Gastroesophageal sphincter (tissue), 3 donors: ENCODE measurements around the gene PDZD7.

Experiments
- CTCF ChIP-seq, 4 experiments: fragments of 200-600 bp in 2 of 4; fragments of 450-650 bp in 2 of 4; sonication (generic) in 1 of 4; IDR thresholded peaks; one replicate each; pipeline ENCODE4 v1.5.1; 2017 to 2019; ENCODE audit warnings: antibody characterized with exemption in 4 of 4, mild to moderate bottlenecking in 2 of 4, moderate library complexity in 2 of 4
- POLR2A ChIP-seq, 2 donors: fragments of 450-650 bp; IDR thresholded peaks; one replicate each; pipeline ENCODE4 v1.6.1; 2017; ENCODE audit warnings: antibody characterized with exemption in 2 of 2, mild to moderate bottlenecking in 2 of 2, moderate library complexity in 1 of 2
- POLR2AphosphoS5 ChIP-seq: sonication (generic); formaldehyde crosslinking; IDR thresholded peaks from one replicate; pipeline ENCODE4 v1.6.1; 2017; ENCODE audit warnings: antibody characterized with exemption

- TF ChIP-seq POLR2AphosphoS5: no peak
- no peak for TF ChIP-seq CTCF (IDR thresholded peaks at IDR 0.05)
- TF ChIP-seq POLR2A (IDR thresholded peaks at IDR 0.05): no peak
These were observed 7.8 kb downstream of the PDZD7 start for GRCh38 chr10:101022967-101023705.
